GM10248 (cell line): ENCODE results near the gene YIF1B.

Experiments
- CTCF ChIA-PET: fragments of 300-600 bp; sonication (Branson Sonifier 250); formaldehyde crosslinking; extraction: SDS; loops from one replicate; lab custom pipeline; 2021; ENCODE audit warnings: antibody characterized with exemption; lab: Yijun Ruan, JAX
- POLR2A ChIA-PET: fragments of 350-650 bp; sonication (Branson Sonifier 250); formaldehyde crosslinking; extraction: SDS; loops from one replicate; lab custom pipeline; 2020; ENCODE audit warnings: antibody characterized with exemption; lab: Yijun Ruan, JAX
- DNase-seq: peaks from one replicate; pipeline ENCODE4 v3.0.0; 2012; ENCODE audit errors: extremely low spot score
- CTCF ChIP-seq: IDR thresholded peaks from 2 replicates; pipeline ENCODE4 v1.5.1; 2012; ENCODE audit warnings: mild to moderate bottlenecking, low read depth; ENCODE audit errors: extremely low read depth, missing control alignments, control extremely low read depth

YIF1B gene

GRCh38 chr19:38280030-38280921 lies 35.5 kb downstream of the YIF1B start:
- no peak for DNase-seq
- CTCF ChIA-PET: interaction anchor here (0.9 to 1.3 kb wide), 2 partner anchors 12 to 14 kb away, joined by 3 to 4 read pairs; no protein-coding TSS in a partner anchor
- no peak for TF ChIP-seq CTCF
- POLR2A ChIA-PET: no interaction called here

- POLR2A ChIA-PET: interaction anchor here (0.6 kb wide), 1 partner anchor 75 kb away, joined by 3 read pairs; no protein-coding TSS in a partner anchor
- CTCF ChIA-PET: interaction anchor here (0.9 kb wide), 1 partner anchor 12 kb away, joined by 3 read pairs; no protein-coding TSS in a partner anchor
- no peak for DNase-seq
- no peak for TF ChIP-seq CTCF
Observed at GRCh38 chr19:38278751-38279150, 37.0 kb downstream of the YIF1B start.

- no peak for TF ChIP-seq CTCF
- ChIA-PET CTCF (interaction anchor here (0.9 kb wide), 1 partner anchor 12 kb away, joined by 3 read pairs; no protein-coding TSS in a partner anchor), POLR2A (interaction anchor here (0.6 kb wide), 1 partner anchor 76 kb away, joined by 3 read pairs; no protein-coding TSS in a partner anchor)
- DNase-seq: no peak
Observed at GRCh38 chr19:38277969-38278680, 37.6 kb downstream of the YIF1B start.

GRCh38 chr19:38277549-38277948 lies 38.2 kb downstream of the YIF1B start:
- TF ChIP-seq CTCF: no peak
- no peak for DNase-seq
- ChIA-PET CTCF (no interaction called here), POLR2A (no interaction called here)

- CTCF ChIA-PET: interaction anchor here (1.5 kb wide), 1 partner anchor 11 kb away, joined by 3 read pairs; no protein-coding TSS in a partner anchor
- POLR2A ChIA-PET: no interaction called here
- TF ChIP-seq CTCF: no peak
- no peak for DNase-seq
Observed at GRCh38 chr19:38276942-38277517, 38.7 kb downstream of the YIF1B start.

- no peak for DNase-seq
- ChIA-PET CTCF (no interaction called here), POLR2A (interaction anchor here (0.7 kb wide), 1 partner anchor 16 kb away, joined by 8 read pairs; no protein-coding TSS in a partner anchor)
- TF ChIP-seq CTCF: no peak
Observed at GRCh38 chr19:38274739-38275138, 41.0 kb downstream of the YIF1B start.
